IMR-90 (cell line): ENCODE results near the gene COX17. TPM values are rescaled to one million over a fixed set of nuclear protein-coding genes. Genes with fewer than 3 reads are reported as not detected.

Source experiments
- ATAC-seq: fragments of 200-7000 bp; cut with Tn5 transposase; 2 replicates; pipeline ENCODE4 v1.9.1; 2020; ENCODE audit warnings: low read depth, mild to moderate bottlenecking, moderate library complexity
- BruUV-seq: library from RNA; stranded (reverse); fragments of 400-500 nt; replicated peaks from 2 replicates; lab custom pipeline; 2021; lab: Mats Ljungman, UMichigan
- CTCF ChIA-PET: fragments of 300-600 bp; formaldehyde crosslinking; extraction: SDS; loops from one replicate; lab custom pipeline; 2021; ENCODE audit warnings: antibody characterized with exemption; lab: Yijun Ruan, JAX
- POLR2A ChIA-PET: fragments of 300-600 bp; sonication (Branson Sonifier 250); formaldehyde crosslinking; loops from one replicate; lab custom pipeline; 2022; ENCODE audit warnings: antibody characterized with exemption; ENCODE audit not compliant: unreplicated experiment; lab: Charles Lee
- DNase-seq: peaks from one replicate; pipeline ENCODE4 v3.0.0; 2013
- H2AFZ ChIP-seq: replicated peaks from 2 replicates; pipeline ENCODE3; 2013; ENCODE audit warnings: low read length, mild to moderate bottlenecking; ENCODE audit not compliant: poor library complexity
- H2AK5ac ChIP-seq: 2 replicates; pipeline ENCODE4 v1.6.1; 2013; ENCODE audit warnings: low read depth, low read length, inconsistent platforms
- H2AK9ac ChIP-seq: replicated peaks from 2 replicates; pipeline ENCODE3; 2013; ENCODE audit warnings: mild to moderate bottlenecking, low read depth, low read length, moderate library complexity; ENCODE audit not compliant: poor library complexity
- H2BK120ac ChIP-seq: 2 replicates; pipeline ENCODE4 v1.6.1; 2013; ENCODE audit warnings: low read depth, low read length, inconsistent platforms
- H2BK15ac ChIP-seq: 3 replicates; pipeline ENCODE4 v1.6.1; 2013; ENCODE audit warnings: low read depth, low read length, inconsistent platforms
- H2BK20ac ChIP-seq: 2 replicates; pipeline ENCODE4 v1.6.1; 2013; ENCODE audit warnings: low read depth, mild to moderate bottlenecking, inconsistent platforms, low read length, moderate library complexity
- H2BK5ac ChIP-seq: 2 replicates; pipeline ENCODE4 v1.6.1; 2013; ENCODE audit warnings: mild to moderate bottlenecking, low read depth, low read length, inconsistent platforms; ENCODE audit not compliant: poor library complexity, severe bottlenecking
- H3K14ac ChIP-seq: replicated peaks from 2 replicates; pipeline ENCODE4 v1.6.1; 2013; ENCODE audit warnings: low read depth, low read length, inconsistent platforms
- H3K18ac ChIP-seq: 2 replicates; pipeline ENCODE4 v1.6.1; 2013; ENCODE audit warnings: low read depth, low read length, control low read depth
- H3K23ac ChIP-seq: 2 replicates; pipeline ENCODE4 v1.6.1; 2013; ENCODE audit warnings: low read depth, low read length, inconsistent platforms
- H3K27ac ChIP-seq: 2 replicates; pipeline ENCODE4 v1.5.1; 2013; ENCODE audit warnings: mild to moderate bottlenecking, control low read depth, low read length; ENCODE audit not compliant: insufficient read depth
- H3K27me3 ChIP-seq: 2 replicates; pipeline ENCODE4 v1.6.1; 2013; ENCODE audit warnings: low read length; ENCODE audit not compliant: control insufficient read depth, insufficient read depth
- H3K36me3 ChIP-seq: 2 replicates; pipeline ENCODE4 v1.6.1; 2013; ENCODE audit warnings: low read length, mixed read lengths; ENCODE audit not compliant: control insufficient read depth, insufficient read depth
- H3K4ac ChIP-seq: 2 replicates; pipeline ENCODE4 v1.6.1; 2013; ENCODE audit warnings: low read depth, low read length, inconsistent platforms
- H3K4me1 ChIP-seq: 2 replicates; pipeline ENCODE4 v1.6.1; 2013; ENCODE audit warnings: low read length, mixed read lengths; ENCODE audit not compliant: control insufficient read depth, insufficient read depth
- H3K4me2 ChIP-seq: 2 replicates; pipeline ENCODE4 v1.6.1; 2013; ENCODE audit warnings: low read depth, mild to moderate bottlenecking, control low read depth, low read length, moderate library complexity
- H3K4me3 ChIP-seq: 2 replicates; pipeline ENCODE4 v1.5.1; 2013; ENCODE audit warnings: low read depth, mild to moderate bottlenecking, control low read depth, low read length, moderate library complexity; ENCODE audit not compliant: insufficient read depth
- H3K56ac ChIP-seq: 2 replicates; pipeline ENCODE4 v1.6.1; 2013; ENCODE audit warnings: low read length, inconsistent platforms; ENCODE audit not compliant: insufficient read depth; ENCODE audit errors: extremely low read depth
- H3K79me1 ChIP-seq, 2 experiments: 2 replicates each; pipeline ENCODE4 v1.6.1; 2013; ENCODE audit warnings: low read length in 2 of 2, inconsistent platforms in 1 of 2, low read depth in 1 of 2
- H3K9ac ChIP-seq: 2 replicates; pipeline ENCODE4 v1.6.1; 2013; ENCODE audit warnings: low read depth, low read length, control low read depth
- H3K9me1 ChIP-seq: 2 replicates; pipeline ENCODE4 v1.6.1; 2013; ENCODE audit warnings: low read length, inconsistent platforms; ENCODE audit not compliant: insufficient read depth
- H3K9me3 ChIP-seq: 2 replicates; pipeline ENCODE4 v1.6.1; 2013; ENCODE audit warnings: low read length; ENCODE audit not compliant: control insufficient read depth, insufficient read depth
- H4K20me1 ChIP-seq: 2 replicates; pipeline ENCODE4 v1.6.1; 2013; ENCODE audit warnings: low read length, inconsistent platforms; ENCODE audit not compliant: insufficient read depth
- H4K5ac ChIP-seq: 2 replicates; pipeline ENCODE4 v1.6.1; 2013; ENCODE audit warnings: mild to moderate bottlenecking, low read depth, low read length, control low read depth
- H4K8ac ChIP-seq, 2 experiments: 2 replicates each; pipeline ENCODE4 v1.6.1; 2013; ENCODE audit warnings: low read depth in 2 of 2, low read length in 2 of 2, control low read depth in 1 of 2, inconsistent platforms in 1 of 2
- H4K91ac ChIP-seq: 2 replicates; pipeline ENCODE4 v1.6.1; 2013; ENCODE audit warnings: low read depth, low read length, inconsistent platforms; ENCODE audit not compliant: insufficient read depth
- BHLHE40 ChIP-seq: fragments of 150-350 bp; IDR thresholded peaks from 2 replicates; pipeline ENCODE4 v1.6.1; 2016; ENCODE audit warnings: mild to moderate bottlenecking, low read depth, low read length
- CHD1 ChIP-seq: IDR thresholded peaks from 2 replicates; pipeline ENCODE4 v1.6.1; 2012; ENCODE audit warnings: low read depth, low read length, improper control_type of control experiment
- FOS ChIP-seq: fragments of 150-350 bp; IDR thresholded peaks from 2 replicates; pipeline ENCODE4 v1.6.1; 2016; ENCODE audit warnings: low read depth, low read length
- MAZ ChIP-seq: IDR thresholded peaks from 2 replicates; pipeline ENCODE4 v1.6.1; 2012; ENCODE audit warnings: low read depth, mild to moderate bottlenecking, low read length, improper control_type of control experiment, moderate library complexity, borderline replicate concordance
- MXI1 ChIP-seq: IDR thresholded peaks from 2 replicates; pipeline ENCODE4 v1.6.1; 2012; ENCODE audit warnings: low read depth, mild to moderate bottlenecking, low read length, moderate library complexity, borderline replicate concordance
- NFE2L2 ChIP-seq: fragments of 150-350 bp; IDR thresholded peaks from 2 replicates; pipeline ENCODE4 v1.6.1; 2016; ENCODE audit warnings: low read depth, mild to moderate bottlenecking, low read length
- RCOR1 ChIP-seq: IDR thresholded peaks from 2 replicates; pipeline ENCODE4 v1.6.1; 2012; ENCODE audit warnings: mild to moderate bottlenecking, low read length, improper control_type of control experiment; ENCODE audit not compliant: insufficient replicate concordance
- RFX5 ChIP-seq: IDR thresholded peaks from 2 replicates; pipeline ENCODE4 v1.8.0; 2012; ENCODE audit warnings: low read depth, mild to moderate bottlenecking, low read length, moderate library complexity
- SMC3 ChIP-seq: fragments of 150-350 bp; IDR thresholded peaks from 2 replicates; pipeline ENCODE4 v1.6.1; 2016; ENCODE audit warnings: low read depth, mild to moderate bottlenecking, antibody characterized with exemption, low read length, moderate library complexity
- USF2 ChIP-seq: fragments of 150-350 bp; IDR thresholded peaks from 2 replicates; pipeline ENCODE4 v1.6.1; 2017; ENCODE audit warnings: mild to moderate bottlenecking, antibody characterized with exemption, low read length, low read depth
- WGBS, 2 experiments: methylation state at CpG; one replicate each; pipeline versions ENCODE4 v1.1.5 to v1.1.7; 2013; ENCODE audit warnings: missing lambda C conversion rate in 2 of 2; ENCODE audit not compliant: insufficient read length in 1 of 2; ENCODE audit errors: extremely low coverage in 2 of 2; 5-methylcytosine and 5-hydroxymethylcytosine counted together
- dilution Hi-C: fragments of 300-500 bp; cut with HindIII; formaldehyde crosslinking; loops from one replicate; pipeline ENCODE4 v1.14.3; 2018; ENCODE audit warnings: low sequenced_read_pairs; ENCODE audit not compliant: unreplicated experiment
- in situ Hi-C: fragments of 300-500 bp; cut with MboI; formaldehyde crosslinking; loops from 3 replicates; pipeline ENCODE4 v1.14.3; 2019; ENCODE audit warnings: low sequenced_read_pairs, inconsistent platforms, mixed read lengths
- intact Hi-C: fragments of 100-400 bp; cut with micrococcal nuclease; formaldehyde crosslinking; loops from 2 replicates; pipeline ENCODE4 v1.10.0; 2022
- polyA plus RNA-seq, 3 experiments: library from polyadenylated mRNA; depleted of rRNA; stranded (reverse); fragments of >200 nt; gene quantifications; 2 replicates each; pipeline ENCODE4 v1.2.3, GENCODE V29; 2012; ENCODE audit warnings: low replicate concordance in 1 of 3
- total RNA-seq: library from RNA; depleted of rRNA; stranded (reverse); fragments of >200 nt; gene quantifications from 2 replicates; pipeline ENCODE4 v1.2.3, GENCODE V29; 2012

The COX17 gene
- total and polyA plus RNA-seq, 2 of the 4 experiments (the other 2 are of a cell fraction): 2.0 to 24.5 TPM

GRCh38 chr3:119660474-119661440, 16.4 kb downstream of the COX17 start, which contains the start of gene POPDC2:
Gene POPDC2, minus strand, starts transcription at chr3:119660589. Its CDS starts 166 bp downstream, at chr3:119660423.
- in situ Hi-C loops (no loop called here), intact Hi-C loops (no loop called here), dilution Hi-C loops (no loop called here)
- Histone ChIP-seq H4K5ac (no peak within 1 kb of the TSS), H4K20me1 (no peaks in the 10 kb centered on the region), H3K27me3 (peaks cover 3% of the 10 kb centered on the region), H3K36me3 (no peaks in the 10 kb centered on the region), H2BK20ac (no peak within 1 kb of the TSS), H2BK5ac (no peak within 1 kb of the TSS), H3K4me2 (no peak within 1 kb of the TSS), H4K8ac (no peak within 1 kb of the TSS), H2AFZ (no peak within 1 kb of the TSS), H3K56ac (no peak within 1 kb of the TSS), H2BK15ac (no peak within 1 kb of the TSS), H2AK5ac (no peak within 1 kb of the TSS), H3K4me3 (no peak within 1 kb of the TSS), H3K14ac (no peak within 1 kb of the TSS), H3K23ac (no peak within 1 kb of the TSS), H3K9me3 (0 out of 2 replicates have a peak, but pooled peaks cover under 1% of the 10 kb centered on the region), H3K18ac (no peak within 1 kb of the TSS), H3K9me1 (no peaks in the 10 kb centered on the region), H3K79me1 (no peaks in the 10 kb centered on the region), H2AK9ac (no peak within 1 kb of the TSS), H3K27ac (no peak within 1 kb of the TSS), H3K4ac (no peak within 1 kb of the TSS), H3K4me1 (peaks cover 2% of the 10 kb centered on the region; the same call in 1 of the 2 replicates), H3K9ac (no peak within 1 kb of the TSS), H2BK120ac (no peak within 1 kb of the TSS), H4K91ac (no peak within 1 kb of the TSS)
- POLR2A ChIA-PET: no interaction called here
- no peak for TF ChIP-seq BHLHE40
- TF ChIP-seq RFX5: no peak
- TF ChIP-seq CHD1: no peak
- TF ChIP-seq USF2: no peak
- TF ChIP-seq MXI1: no peak
- TF ChIP-seq FOS: no peak
- no peak for TF ChIP-seq MAZ
- no peak for TF ChIP-seq SMC3
- no peak for TF ChIP-seq NFE2L2
- TF ChIP-seq RCOR1: no peak
- no peak for DNase-seq
- CTCF ChIA-PET: no interaction called here
- no peak for ATAC-seq
- WGBS, 2 experiments: no CpG with 5 or more reads among the region's 9 CpGs
- no TSS peak for BruUV-seq
